ENCODE results near the gene STBD1.

The STBD1 gene

DNA sequence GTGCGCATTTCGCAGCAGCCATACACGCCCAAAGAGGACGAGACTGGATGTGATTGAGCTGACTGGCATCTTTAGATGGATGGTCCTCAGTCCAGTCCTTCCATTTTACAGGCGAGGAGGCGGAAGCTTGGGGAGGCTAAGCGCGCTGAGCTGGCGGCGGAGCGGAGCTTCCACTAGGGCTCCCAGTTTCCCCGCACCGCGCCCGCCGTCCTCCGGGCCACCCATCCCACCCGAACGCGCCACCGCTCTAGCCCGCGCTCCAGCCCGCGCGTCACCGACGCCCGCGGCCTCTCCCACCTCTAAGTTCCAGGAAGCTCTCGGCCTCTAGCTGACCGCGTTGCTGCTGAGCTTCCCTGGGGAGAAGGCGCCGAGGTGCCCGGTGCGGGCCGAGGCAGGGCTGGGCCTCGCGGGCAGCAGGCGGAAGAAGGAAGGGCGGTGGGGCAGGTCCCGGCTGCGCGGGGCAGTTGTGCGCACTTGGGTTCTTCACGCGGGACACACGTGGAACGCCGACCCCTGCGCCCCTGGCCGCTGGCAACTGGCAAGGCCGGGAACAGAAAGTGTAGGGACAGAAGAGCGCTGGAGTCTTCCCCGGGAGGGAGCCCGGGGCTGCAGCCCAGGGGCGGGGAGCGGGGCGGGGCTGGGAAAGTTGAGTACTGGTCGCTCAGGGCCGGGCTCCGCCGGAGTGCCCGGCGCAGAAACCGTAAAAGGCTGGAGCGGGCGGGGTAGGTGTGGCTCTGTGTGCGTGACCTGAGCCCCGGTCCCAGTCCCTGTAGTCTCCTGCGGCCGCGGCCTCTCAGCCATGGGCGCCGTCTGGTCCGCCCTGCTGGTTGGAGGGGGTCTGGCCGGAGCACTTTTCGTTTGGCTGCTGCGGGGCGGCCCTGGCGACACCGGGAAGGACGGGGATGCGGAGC lies at the start of gene STBD1:
Gene STBD1, plus strand, starts transcription at position 763 of the 911 bp plus-strand sequence. Its CDS starts 37 bp downstream, at position 800.
- peak; percentile 49 for DNase-seq (ENCODE audit: low spot score)
- TF ChIP-seq, protein P1, sequence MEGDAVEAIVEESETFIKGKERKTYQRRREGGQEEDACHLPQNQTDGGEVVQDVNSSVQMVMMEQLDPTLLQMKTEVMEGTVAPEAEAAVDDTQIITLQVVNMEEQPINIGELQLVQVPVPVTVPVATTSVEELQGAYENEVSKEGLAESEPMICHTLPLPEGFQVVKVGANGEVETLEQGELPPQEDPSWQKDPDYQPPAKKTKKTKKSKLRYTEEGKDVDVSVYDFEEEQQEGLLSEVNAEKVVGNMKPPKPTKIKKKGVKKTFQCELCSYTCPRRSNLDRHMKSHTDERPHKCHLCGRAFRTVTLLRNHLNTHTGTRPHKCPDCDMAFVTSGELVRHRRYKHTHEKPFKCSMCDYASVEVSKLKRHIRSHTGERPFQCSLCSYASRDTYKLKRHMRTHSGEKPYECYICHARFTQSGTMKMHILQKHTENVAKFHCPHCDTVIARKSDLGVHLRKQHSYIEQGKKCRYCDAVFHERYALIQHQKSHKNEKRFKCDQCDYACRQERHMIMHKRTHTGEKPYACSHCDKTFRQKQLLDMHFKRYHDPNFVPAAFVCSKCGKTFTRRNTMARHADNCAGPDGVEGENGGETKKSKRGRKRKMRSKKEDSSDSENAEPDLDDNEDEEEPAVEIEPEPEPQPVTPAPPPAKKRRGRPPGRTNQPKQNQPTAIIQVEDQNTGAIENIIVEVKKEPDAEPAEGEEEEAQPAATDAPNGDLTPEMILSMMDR (IDR thresholded peaks at IDR 0.05; ENCODE audit: extremely low read depth, missing control alignments) = no peak

DNA sequence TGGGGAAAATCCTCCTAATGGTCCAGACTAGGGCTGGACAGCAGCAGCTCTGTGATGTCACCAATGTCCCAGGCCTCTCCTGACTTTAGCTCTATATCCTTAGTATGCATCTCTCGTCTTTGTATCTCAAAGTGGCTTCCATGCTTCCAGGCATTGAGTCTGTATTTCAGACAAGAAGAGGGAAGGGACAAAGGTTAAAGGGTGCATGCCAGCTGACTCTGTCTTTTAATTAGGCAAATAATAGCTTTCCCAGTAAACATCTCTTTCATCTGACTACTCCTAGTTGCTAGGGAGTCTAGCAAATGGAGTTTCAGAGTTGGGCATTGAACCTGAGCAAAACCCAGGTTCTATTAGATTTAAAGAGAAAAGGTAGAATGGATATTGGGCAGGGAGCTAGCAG lies 49.6 kb upstream of the STBD1 start:
- TF ChIP-seq, protein P1 (IDR thresholded peaks at IDR 0.05; ENCODE audit: extremely low read depth, missing control alignments) = no peak
- no peak for DNase-seq (ENCODE audit: low spot score)

DNA sequence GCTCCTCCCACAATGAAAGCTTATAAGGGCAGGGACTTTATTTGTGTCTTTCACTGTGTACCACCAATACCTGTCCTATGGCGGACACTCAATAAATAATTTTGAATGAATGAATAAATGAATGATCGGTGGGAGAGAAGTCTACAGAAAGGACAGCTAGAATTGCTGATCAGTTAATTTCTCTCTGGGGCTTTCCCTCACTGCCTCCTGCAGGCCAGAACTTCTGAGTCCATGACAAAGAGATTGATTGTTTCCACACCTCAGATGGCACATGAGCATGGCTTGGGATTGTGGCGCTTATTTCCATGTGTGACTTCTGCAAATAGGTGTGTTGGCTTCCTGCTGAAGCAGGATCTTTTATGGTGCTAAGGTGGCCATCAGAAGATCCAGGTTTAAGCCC lies 48.7 kb upstream of the STBD1 start:
- DNase-seq (ENCODE audit: low spot score) = no peak
- TF ChIP-seq, protein P1 (IDR thresholded peaks at IDR 0.05; ENCODE audit: extremely low read depth, missing control alignments) = no peak

DNA sequence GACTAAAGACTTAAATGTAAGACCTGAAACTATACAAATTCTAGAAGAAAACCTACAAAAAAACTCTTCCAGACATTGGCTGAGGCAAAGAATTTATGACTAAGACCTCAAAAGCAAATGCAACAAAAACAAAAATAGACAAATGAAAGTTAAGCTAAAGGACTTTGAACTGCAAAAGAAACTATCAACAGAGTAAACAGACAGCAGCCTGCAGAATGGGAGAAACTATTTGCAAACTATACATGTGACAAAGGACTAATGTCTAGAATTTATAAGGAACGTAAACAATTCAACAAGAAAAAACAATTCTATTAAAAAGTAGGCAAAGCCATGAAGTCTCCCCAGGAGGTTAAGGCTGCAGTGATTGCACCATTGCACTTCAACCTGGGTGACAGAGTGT lies 46.0 kb upstream of the STBD1 start:
- TF ChIP-seq, protein P1 (IDR thresholded peaks at IDR 0.05; ENCODE audit: extremely low read depth, missing control alignments) = no peak
- DNase-seq (ENCODE audit: low spot score) = no peak

DNA sequence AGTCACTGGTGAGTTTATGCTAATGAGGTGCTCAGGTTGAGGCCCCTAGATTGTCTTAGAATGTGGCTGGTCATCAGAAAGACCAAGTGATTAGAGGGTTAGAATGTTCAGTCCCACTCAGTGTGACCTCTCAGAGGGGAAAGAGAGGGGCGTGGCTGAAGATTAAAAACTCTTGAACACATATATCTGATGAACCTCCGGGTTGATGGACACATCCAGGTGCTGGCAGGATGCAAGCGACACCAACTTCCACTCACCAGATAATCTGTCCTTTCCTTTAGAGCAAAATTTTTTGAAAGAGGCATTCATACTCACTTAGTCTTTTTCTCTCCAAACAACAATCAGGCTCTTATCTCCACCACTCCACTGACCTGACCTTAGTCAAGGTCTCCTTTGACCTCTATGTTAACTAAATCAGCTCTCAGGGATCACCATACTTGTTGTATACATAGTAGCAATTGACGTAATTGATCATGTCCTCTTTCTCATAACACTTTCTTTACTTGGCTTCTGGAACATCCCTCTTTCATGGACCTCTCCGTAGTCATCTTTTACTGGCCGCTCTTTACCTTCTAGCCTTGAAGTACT lies 40.8 kb upstream of the STBD1 start:
- DNase-seq (ENCODE audit: low spot score) = no peak
- TF ChIP-seq, protein P1 (IDR thresholded peaks at IDR 0.05; ENCODE audit: extremely low read depth, missing control alignments) = no peak

DNA sequence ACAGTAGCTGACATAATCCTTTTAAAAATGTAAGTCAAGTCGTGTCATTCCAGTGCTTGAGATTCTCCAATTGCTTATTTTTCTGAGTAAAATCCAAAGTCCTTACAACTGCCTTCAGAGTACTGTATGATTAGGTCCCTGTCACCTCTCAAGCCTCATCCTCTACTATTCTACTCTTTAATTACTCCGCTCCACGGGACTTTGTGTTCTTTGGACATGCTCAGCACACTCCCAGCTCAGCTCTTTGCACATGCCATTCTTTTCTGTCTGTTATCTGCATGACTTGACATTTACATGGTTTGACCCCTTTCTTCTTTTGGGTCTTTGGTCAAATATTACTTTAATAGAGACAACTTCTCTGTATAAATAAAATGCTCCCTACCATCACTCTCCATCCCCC lies 39.9 kb upstream of the STBD1 start:
- TF ChIP-seq, protein P1 (IDR thresholded peaks at IDR 0.05; ENCODE audit: extremely low read depth, missing control alignments) = no peak
- DNase-seq (ENCODE audit: low spot score) = no peak

DNA sequence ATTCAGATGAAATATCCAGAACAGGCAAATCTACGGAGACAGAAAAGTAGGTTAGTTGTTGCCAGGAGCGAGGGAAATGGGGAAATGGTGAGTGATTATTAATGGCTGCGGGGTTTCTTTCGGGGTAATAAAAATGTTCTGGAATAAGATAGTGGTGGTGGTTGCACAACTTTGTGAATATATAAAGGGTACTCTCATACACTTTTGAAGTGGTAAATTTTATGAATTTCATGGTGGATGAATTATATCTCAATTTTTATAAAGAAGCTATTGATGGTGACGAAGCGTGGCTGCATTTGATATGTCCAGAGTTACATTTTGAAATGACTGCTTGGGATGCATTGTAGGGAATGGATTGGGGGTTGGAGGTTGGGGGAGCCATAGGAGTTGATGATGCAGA lies 38.7 kb upstream of the STBD1 start:
- no peak for DNase-seq (ENCODE audit: low spot score)
- TF ChIP-seq, protein P1 (IDR thresholded peaks at IDR 0.05; ENCODE audit: extremely low read depth, missing control alignments) = no peak
